ENCODE results near the gene PTPRT.

Gene PTPRT

DNA sequence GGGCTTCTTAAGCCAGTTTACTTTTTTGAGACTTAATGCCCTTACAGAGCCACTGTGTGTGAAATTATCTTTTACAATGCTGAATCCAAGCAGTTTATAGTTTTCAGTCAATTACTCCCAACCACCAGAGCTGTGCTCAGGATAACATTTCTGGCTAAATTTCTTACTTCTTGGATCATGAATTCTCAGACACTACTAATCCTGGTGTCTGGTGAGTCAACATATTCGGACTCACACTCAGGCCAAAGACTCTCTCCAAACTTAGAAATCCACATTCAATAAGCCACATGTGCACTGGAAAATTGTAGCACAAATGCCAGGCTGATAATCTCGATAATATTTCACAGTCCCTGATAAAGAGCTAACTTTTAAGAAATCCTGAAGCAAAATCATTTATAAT, 49.0 kb downstream of the PTPRT start:
- no peak overlapping the region for H2AFZ ChIP-seq (ENCODE audit: low read depth, low read length)
- no peak for DNase-seq
- H3K27ac ChIP-seq (ENCODE audit: low read length) = no peak overlapping the region
- no peaks in the 10 kb centered on the region for H3K36me3 ChIP-seq (ENCODE audit: insufficient read depth, low read length)
- H3K27me3 ChIP-seq (ENCODE audit: insufficient read depth, low read length, poor library complexity) = peaks cover 32% of the 10 kb centered on the region
- no peaks in the 10 kb centered on the region for H3K9me3 ChIP-seq (ENCODE audit: insufficient read depth, low read length, severe bottlenecking)
- H4K20me1 ChIP-seq (ENCODE audit: insufficient read depth, low read length) = no peaks in the 10 kb centered on the region
- H3K4me2 ChIP-seq (ENCODE audit: insufficient read depth, low read length) = no peak overlapping the region
- H3K9ac ChIP-seq (ENCODE audit: low read depth, low read length) = no peak overlapping the region
- TF ChIP-seq, protein P1, sequence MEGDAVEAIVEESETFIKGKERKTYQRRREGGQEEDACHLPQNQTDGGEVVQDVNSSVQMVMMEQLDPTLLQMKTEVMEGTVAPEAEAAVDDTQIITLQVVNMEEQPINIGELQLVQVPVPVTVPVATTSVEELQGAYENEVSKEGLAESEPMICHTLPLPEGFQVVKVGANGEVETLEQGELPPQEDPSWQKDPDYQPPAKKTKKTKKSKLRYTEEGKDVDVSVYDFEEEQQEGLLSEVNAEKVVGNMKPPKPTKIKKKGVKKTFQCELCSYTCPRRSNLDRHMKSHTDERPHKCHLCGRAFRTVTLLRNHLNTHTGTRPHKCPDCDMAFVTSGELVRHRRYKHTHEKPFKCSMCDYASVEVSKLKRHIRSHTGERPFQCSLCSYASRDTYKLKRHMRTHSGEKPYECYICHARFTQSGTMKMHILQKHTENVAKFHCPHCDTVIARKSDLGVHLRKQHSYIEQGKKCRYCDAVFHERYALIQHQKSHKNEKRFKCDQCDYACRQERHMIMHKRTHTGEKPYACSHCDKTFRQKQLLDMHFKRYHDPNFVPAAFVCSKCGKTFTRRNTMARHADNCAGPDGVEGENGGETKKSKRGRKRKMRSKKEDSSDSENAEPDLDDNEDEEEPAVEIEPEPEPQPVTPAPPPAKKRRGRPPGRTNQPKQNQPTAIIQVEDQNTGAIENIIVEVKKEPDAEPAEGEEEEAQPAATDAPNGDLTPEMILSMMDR (IDR thresholded peaks at IDR 0.05; ENCODE audit: borderline replicate concordance, extremely low read depth, low read length, poor library complexity, severe bottlenecking) = no peak
- no peak for TF ChIP-seq EZH2 (IDR thresholded peaks at IDR 0.05; ENCODE audit: borderline replicate concordance, low read depth, low read length, severe bottlenecking)
- no peak overlapping the region for H3K4me3 ChIP-seq (ENCODE audit: low read depth in 1 of 2, low read length in 2 of 2)
- no peak for ATAC-seq (ENCODE audit: insufficient read depth, low read depth)
- H3K79me2 ChIP-seq (ENCODE audit: insufficient read depth, low read length) = no peaks in the 10 kb centered on the region
- H3K4me1 ChIP-seq (ENCODE audit: insufficient read depth, low read length) = no peaks in the 10 kb centered on the region

DNA sequence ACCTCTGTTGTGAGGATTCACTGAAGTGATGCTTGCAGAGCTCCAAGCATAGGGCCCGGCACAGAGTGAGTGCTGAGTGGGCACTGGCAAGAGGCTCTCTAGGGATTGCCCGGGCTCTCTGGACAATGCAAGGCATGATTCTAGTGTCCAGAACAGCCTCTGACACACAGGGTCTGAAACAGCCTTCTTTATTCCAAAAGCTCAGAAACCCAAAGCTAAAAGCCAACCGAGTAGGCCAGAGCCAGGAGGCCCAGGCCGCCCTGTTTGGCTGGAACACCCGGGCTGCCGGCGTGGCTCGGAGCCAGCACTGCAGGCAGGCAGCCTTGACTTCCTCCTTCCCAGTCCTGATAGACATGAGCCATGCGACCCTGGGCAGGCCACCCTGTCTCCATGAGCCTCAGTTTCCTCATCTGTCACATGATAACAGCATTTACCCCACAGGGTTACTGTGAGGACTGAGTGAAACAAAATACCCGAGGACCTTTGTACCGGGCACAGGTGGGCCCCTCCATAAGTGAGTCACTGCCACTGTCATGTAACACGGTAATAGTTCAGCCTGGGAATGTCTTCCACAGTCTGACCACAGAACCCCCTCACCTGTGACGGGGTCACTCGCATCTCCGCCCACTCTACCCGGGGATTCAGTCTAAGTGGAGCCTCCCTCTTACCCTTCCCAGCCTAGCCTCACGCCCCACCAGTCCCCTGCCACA, 51.5 kb downstream of the PTPRT start:
- Histone ChIP-seq H3K4me2 (ENCODE audit: insufficient read depth, low read length) (no peak overlapping the region), H4K20me1 (ENCODE audit: insufficient read depth, low read length) (no peaks in the 10 kb centered on the region), H2AFZ (ENCODE audit: low read depth, low read length) (no peak overlapping the region), H3K36me3 (ENCODE audit: insufficient read depth, low read length) (no peaks in the 10 kb centered on the region), H3K9ac (ENCODE audit: low read depth, low read length) (no peak overlapping the region), H3K4me1 (ENCODE audit: insufficient read depth, low read length) (no peaks in the 10 kb centered on the region), H3K4me3 (ENCODE audit: low read depth in 1 of 2, low read length in 2 of 2) (no peak overlapping the region), H3K79me2 (ENCODE audit: insufficient read depth, low read length) (no peaks in the 10 kb centered on the region), H3K27ac (ENCODE audit: low read length) (no peak overlapping the region), H3K9me3 (ENCODE audit: insufficient read depth, low read length, severe bottlenecking) (no peaks in the 10 kb centered on the region), H3K27me3 (ENCODE audit: insufficient read depth, low read length, poor library complexity) (peaks cover 29% of the 10 kb centered on the region)
- ATAC-seq (ENCODE audit: insufficient read depth, low read depth) (no peak), DNase-seq (no peak)
- TF ChIP-seq, protein P1 (IDR thresholded peaks at IDR 0.05; ENCODE audit: borderline replicate concordance, extremely low read depth, low read length, poor library complexity, severe bottlenecking) = no peak
- TF ChIP-seq EZH2 (IDR thresholded peaks at IDR 0.05; ENCODE audit: borderline replicate concordance, low read depth, low read length, severe bottlenecking) = no peak

DNA sequence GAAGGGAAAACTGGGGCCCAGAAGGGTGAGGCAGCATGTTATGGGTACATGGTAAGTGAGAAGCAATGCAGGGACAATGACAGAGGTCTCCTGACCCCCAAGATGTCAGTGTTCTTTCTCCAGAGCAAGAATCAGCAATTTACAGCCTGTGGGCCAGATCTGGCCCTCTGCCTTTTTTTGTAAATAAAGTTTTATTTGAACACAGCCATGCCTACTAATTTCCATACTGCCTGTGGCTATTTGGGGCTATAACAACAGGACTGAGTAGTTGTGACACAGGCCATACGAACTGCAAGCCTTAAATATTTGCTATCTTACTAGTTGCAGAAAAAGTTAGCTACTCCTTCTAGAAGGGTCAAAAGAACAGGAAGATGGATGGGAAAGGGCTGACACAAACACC, 52.5 kb downstream of the PTPRT start:
- Histone ChIP-seq H3K27ac (ENCODE audit: low read length) (no peak overlapping the region), H3K4me1 (ENCODE audit: insufficient read depth, low read length) (no peaks in the 10 kb centered on the region), H3K9me3 (ENCODE audit: insufficient read depth, low read length, severe bottlenecking) (no peaks in the 10 kb centered on the region), H3K4me2 (ENCODE audit: insufficient read depth, low read length) (no peak overlapping the region), H3K27me3 (ENCODE audit: insufficient read depth, low read length, poor library complexity) (peaks cover 23% of the 10 kb centered on the region), H3K36me3 (ENCODE audit: insufficient read depth, low read length) (no peaks in the 10 kb centered on the region), H3K79me2 (ENCODE audit: insufficient read depth, low read length) (no peaks in the 10 kb centered on the region), H3K4me3 (ENCODE audit: low read depth in 1 of 2, low read length in 2 of 2) (no peak overlapping the region), H3K9ac (ENCODE audit: low read depth, low read length) (no peak overlapping the region), H4K20me1 (ENCODE audit: insufficient read depth, low read length) (no peaks in the 10 kb centered on the region), H2AFZ (ENCODE audit: low read depth, low read length) (no peak overlapping the region)
- TF ChIP-seq, protein P1 (IDR thresholded peaks at IDR 0.05; ENCODE audit: borderline replicate concordance, extremely low read depth, low read length, poor library complexity, severe bottlenecking) = no peak
- no peak for TF ChIP-seq EZH2 (IDR thresholded peaks at IDR 0.05; ENCODE audit: borderline replicate concordance, low read depth, low read length, severe bottlenecking)
- no peak for DNase-seq
- no peak for ATAC-seq (ENCODE audit: insufficient read depth, low read depth)
